ENCODE data around the gene HS3ST3B1.

The HS3ST3B1 gene

GRCh38 chr17:14389681-14390080 lies 88.8 kb downstream of the HS3ST3B1 start:
- Mint-ChIP-seq H3K36me3 (peaks cover 11% of the 10 kb centered on the region), H3K27ac (no peak overlapping the region), H3K4me3 (no peak overlapping the region), H3K4me1 (no peaks in the 10 kb centered on the region), H3K27me3 (no peaks in the 10 kb centered on the region), H3K9me3 (peaks cover 18% of the 10 kb centered on the region)

GRCh38 chr17:14393723-14394122 lies 92.8 kb downstream of the HS3ST3B1 start:
- no peak overlapping the region for H3K4me3 Mint-ChIP-seq
- peaks cover 18% of the 10 kb centered on the region for H3K9me3 Mint-ChIP-seq
- no peaks in the 10 kb centered on the region for H3K27me3 Mint-ChIP-seq
- no peaks in the 10 kb centered on the region for H3K4me1 Mint-ChIP-seq
- peaks cover 10% of the 10 kb centered on the region for H3K36me3 Mint-ChIP-seq
- H3K27ac Mint-ChIP-seq = no peak overlapping the region

- Mint-ChIP-seq H3K27me3 (no peaks in the 10 kb centered on the region), H3K27ac (no peak overlapping the region), H3K4me3 (no peak overlapping the region), H3K36me3 (peaks cover 10% of the 10 kb centered on the region), H3K9me3 (peaks cover 18% of the 10 kb centered on the region), H3K4me1 (peaks cover 3% of the 10 kb centered on the region)
Measured at GRCh38 chr17:14395255-14395654, 94.4 kb downstream of the HS3ST3B1 start.

- Mint-ChIP-seq H3K4me1 (peaks cover 3% of the 10 kb centered on the region), H3K9me3 (peaks cover 13% of the 10 kb centered on the region), H3K27ac (no peak overlapping the region), H3K27me3 (no peaks in the 10 kb centered on the region), H3K4me3 (no peak overlapping the region), H3K36me3 (peaks cover 6% of the 10 kb centered on the region)
Measured at GRCh38 chr17:14396547-14396946, 95.7 kb downstream of the HS3ST3B1 start.

GRCh38 chr17:14398766-14399165 lies 97.9 kb downstream of the HS3ST3B1 start:
- Mint-ChIP-seq H3K27me3 (no peaks in the 10 kb centered on the region), H3K9me3 (no peaks in the 10 kb centered on the region), H3K36me3 (no peaks in the 10 kb centered on the region), H3K4me1 (peaks cover 11% of the 10 kb centered on the region), H3K27ac (no peak overlapping the region), H3K4me3 (no peak overlapping the region)

Data from activated naive CD4-positive, alpha-beta T cell treated with anti-CD3 and anti-CD28 coated beads, Interleukin-2, amount 50 U/mL, for 24 hours (primary cell).